Measurements from ENCODE around the gene ZNF519.
"Not testable (repeated sequence)": the region's sequence is repeated elsewhere in the genome, so short reads cannot be mapped to it uniquely, and the experiment has no call there.

The ZNF519 gene

DNA sequence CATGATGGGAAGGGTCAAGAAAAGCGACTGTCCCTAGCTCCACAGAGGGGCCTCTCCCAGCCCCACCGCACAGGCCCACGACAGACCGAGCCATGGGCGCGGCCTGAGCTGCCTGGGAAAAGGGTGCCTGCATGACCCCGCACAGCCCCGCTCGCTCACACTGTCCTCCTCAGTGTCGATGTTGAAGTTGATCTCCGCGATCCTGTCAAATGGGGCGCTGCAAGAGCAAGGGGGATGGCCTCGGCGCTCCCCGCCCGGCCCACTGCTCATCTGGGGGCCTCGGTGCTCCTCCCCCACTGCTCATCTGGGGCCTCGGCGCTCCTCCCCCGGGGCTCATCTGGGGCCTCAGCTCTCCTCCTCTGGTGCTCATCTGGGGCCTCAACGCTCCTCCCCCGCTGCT, 14.5 kb upstream of the ZNF519 start:
- DNase-seq = not testable (repeated sequence)

DNA sequence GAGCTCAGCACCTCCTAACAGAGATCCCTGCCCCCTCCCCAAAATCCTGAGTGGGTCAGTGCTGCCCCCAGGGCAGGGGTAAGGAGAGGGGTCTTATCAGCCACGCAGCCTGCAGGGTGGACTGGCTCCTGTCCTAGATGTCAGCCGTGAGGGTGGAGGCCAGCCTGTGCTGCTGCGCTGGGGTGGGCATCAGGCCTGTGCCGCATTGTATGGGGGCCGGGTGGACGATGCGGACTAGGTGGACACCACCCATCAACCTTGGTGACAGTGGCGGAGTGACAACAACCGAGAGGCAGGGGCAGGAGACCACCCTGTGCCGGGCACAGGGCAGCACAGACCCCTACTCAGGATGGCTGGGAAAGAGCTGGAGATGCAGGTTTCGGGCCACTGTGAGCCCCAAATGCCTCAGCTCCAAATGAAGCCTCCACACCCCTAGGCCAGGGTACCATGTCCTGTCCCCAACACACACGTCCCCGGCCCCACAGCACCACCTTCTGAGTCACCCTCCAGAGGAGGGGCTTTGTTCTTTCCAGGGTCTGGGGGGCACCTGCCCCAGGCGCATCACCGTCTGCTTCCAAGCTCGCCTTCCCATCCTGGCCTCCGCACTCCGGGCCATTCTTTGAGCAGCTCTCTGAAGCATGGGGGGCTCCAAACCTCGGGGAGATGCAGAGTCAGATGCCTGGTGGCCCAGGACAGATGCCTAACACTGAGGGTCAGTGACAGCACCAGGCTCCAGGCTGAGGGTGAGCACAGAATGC, 13.5 kb upstream of the ZNF519 start:
- not testable (repeated sequence) for DNase-seq

DNA sequence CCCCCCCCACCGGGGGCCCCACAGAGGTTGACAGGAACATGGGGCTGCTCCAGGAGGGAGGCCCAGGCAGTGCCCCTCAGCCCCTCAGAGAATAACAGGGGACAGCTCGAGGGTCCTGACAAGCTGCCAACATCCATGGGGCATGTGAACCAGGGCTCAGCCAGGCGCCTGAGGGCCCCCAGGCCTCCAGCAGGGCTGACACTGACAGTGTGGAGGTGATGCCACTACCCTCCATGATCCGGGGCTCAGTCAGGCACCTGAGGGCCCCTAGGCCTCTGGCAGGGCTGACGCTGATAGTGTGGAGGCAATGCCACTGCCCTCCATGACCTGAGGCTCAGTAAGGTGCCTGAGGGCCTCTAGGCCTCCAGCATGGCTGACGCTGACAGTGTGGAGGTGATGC, 12.8 kb upstream of the ZNF519 start:
- DNase-seq = not testable (repeated sequence)

DNA sequence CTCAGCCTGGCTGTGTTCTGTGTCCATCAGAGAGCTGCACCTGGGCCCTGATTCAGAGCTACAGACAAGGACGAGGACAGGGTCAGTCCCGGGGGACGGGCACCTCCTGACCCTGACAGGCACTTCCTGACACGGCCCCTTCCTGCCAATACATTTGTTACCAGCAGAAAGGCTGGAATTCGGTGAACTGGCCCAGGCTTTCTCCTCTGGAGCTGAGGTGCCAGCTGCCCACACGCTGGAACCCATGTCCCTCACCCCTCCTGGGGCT, 12.3 kb upstream of the ZNF519 start:
- DNase-seq = no peak

DNA sequence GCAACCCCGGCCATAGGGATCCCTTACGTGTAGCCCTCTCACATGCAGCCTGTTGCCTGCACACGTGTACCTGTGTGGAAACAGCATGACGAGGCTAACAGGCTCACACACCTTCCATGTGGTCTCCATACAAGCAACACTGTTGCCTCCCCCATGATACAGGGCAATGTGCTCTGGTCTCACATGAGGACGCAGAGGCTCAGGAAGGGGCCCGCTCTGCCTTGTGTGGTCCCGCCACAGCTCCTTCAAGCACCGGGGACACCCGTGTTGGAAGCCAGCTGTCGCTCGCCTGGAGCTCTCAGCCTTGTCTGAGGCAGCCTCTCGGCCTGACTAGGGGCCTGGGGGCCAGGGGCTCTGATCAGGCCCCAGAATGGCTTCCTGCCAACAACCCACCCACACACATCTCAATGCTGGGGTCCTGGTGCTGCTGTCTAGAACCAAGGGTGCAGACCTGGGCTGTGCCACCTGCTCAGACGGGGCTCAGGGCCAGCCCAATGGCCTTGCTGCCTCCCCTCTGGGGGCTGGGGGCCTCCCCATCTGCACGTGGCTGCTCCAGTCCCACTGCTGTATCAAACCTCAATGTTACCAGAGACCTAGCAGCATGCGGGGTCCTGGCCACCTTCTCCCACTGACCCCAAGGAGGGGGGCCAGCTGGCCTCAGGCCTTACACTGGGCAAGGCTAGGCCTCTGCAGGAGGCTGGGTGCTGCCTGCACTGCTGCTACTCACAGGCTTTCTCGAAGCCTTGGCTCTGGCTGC, 11.8 kb upstream of the ZNF519 start:
- DNase-seq = not testable (repeated sequence)

DNA sequence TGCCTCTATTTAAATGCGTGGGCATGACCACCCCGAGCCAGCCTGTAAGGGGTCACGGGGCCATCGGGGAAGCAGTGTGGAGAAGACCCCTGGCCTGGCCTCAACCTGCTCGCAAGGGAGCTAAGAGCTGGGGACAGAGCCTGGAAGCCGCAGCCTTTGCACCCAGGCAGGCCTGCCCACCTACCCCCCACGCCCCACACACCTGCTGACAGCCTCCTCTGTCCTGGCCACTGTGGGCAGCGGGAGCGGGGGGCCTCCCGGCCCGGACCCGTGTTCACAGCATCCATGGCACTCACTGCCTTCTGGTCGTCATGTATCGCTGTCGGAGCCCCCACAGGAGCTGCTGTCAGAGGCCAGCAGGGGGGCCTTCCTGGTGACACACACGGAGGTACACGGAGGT, 11.2 kb upstream of the ZNF519 start:
- DNase-seq = not testable (repeated sequence)

DNA sequence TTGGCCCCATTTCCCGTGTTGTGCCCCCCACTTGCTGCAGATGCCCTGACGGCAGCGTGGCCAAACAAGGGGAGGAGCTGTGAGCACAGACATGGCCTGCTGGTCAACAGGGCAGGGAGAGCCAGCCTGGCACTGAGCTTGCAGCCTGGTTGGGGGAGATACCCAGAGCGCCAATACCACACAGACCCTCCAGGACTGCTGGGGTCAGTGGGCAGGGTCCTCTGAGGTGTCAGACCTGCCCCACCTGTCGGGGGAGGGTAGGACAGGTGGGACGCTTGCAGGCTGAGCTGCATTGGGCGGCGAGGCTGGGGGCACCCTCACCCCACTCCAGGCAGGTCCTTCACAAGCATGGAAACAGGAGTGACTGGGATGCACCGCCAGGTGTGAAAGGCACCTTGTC, 9.9 kb upstream of the ZNF519 start:
- DNase-seq = not testable (repeated sequence)

DNA sequence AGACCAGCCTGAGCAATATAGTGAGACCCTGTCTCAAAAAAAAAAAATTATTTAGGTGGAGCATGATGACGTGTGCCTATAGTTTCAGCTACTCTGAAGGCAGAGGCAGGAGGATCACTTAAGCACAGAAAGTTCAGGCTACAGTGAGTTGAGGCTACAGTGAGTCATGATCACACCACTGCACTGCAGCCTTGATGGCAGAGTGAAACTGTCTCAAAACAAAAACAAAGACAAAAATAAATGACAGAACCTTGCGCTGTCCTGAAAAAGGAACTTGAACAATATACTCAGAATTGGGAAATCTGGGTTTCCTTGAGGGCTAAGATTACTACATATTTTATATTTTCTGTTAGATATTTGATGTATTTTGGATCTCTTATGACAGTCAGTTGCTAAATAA, 7.3 kb upstream of the ZNF519 start:
- not testable (repeated sequence) for DNase-seq

DNA sequence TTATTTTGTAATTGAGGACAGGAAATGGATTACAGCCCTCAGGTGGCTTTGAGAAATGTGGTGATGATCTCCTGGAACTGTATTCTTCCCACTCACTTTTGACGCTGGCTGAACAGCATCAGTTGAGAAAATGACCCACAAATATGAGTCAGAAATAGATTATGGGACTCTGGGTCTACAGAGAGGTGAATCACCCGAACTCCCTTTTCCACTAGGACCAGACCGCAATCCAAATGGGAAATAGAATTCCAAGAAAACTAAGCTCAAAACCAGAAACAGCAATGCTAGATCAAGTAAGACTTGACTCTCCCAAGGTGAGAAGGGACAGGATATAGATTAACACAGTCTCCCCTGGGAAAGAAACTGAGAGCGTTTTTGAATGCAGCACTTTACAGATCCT, 5.7 kb upstream of the ZNF519 start:
- not testable (repeated sequence) for DNase-seq

DNA sequence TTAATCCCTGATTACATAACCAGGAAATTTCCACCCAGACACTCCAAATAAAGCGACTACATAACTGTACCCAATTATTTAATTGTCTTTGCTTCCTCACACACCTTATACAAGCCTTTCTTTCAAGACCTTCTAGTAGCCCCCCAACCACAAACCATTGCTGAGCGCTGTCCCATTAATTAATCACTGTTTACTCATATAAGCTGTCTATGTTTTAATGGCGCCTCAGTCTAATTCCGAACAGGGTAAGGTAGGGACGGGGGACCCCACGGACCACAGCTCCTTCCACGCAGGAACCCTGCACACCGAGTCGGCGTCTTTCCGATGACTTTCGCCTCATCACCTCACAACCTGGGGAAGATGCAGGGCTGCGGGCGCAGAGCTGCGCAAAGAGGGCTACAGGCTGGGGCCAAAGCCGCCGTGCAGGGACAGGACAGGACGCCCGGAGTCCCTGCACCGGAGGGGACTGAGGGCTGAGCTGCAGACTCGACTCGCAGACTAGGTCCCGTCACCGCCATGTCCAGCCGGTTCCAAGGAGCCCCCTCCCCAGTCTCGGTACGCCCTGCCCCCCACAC, 452 bp downstream of the ZNF519 start:
- DNase-seq = not testable (repeated sequence)

DNA sequence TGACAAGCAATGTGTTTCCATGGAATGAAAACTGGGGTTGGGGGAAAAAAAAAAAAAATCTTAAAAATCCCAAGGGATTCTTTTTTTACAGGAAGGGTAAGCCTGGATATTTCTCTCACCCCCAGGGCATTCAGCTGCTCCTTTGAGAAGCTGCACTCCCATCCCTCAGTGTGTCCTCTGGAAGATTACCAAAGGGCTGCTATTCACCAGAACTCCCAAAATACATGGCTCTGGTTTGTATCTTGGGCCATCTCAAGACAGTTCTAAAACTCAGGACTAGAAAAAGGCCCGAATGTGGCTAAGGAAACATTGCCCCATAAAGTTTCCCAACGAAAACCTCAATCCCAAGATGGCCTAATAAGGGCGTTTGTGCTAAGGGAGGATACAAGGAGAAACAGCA, 1.4 kb downstream of the ZNF519 start:
- DNase-seq = not testable (repeated sequence)

DNA sequence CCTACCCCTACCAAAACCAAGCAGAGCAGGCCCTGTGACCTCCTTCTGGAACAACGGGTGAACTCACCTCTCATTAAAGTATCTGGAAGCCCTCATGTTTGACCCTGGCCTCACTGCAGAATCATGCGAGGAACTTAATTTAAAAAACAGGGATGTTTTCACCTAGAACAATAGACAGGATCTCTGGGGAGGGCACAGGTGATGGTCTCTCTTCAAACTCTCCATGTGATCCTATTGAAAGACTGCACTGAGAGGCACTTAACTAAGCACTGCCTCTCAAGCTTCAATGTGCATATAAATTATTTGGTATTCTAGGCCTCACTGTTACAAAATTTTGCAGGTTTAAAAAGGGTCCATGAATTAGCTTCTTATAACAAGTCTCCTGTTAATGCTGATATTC, 7.5 kb downstream of the ZNF519 start:
- no peak for DNase-seq

DNA sequence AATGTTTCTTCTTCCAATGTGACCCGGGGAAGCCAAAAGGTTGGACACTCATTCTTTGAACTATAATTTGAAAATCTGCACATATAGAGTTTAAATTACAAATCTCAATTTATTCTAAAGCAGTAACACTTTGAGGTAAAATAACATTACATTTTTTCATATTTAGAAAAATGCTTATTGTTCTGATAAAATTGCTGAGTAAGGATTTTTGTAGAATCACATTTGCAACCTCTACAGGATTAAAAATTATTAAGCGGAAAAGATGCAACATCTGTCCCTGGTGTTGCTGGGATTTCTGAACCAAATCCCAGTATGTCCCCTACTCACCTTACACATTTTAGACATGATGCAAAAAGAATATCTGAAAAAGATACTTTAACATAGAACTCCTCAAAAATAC, 10.1 kb downstream of the ZNF519 start:
- DNase-seq = no peak

DNA sequence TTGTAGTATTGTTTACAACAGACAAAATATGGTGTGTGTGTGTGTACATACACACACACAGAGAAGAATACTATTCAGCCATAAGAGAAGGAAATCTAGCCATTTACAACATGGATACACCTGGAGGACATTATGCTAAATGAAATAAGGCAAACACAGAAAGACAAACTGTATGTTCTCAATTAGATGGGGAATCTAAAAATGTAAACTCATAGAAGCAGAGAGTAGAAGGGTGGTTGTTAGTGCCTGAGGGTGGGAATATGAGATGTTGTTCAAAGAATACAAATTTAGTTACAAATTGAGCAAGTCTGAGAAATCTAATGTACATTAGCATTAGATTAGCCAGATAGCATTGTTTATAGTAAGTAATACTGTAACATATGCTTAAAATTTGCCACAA, 11.3 kb downstream of the ZNF519 start:
- no peak for DNase-seq

DNA sequence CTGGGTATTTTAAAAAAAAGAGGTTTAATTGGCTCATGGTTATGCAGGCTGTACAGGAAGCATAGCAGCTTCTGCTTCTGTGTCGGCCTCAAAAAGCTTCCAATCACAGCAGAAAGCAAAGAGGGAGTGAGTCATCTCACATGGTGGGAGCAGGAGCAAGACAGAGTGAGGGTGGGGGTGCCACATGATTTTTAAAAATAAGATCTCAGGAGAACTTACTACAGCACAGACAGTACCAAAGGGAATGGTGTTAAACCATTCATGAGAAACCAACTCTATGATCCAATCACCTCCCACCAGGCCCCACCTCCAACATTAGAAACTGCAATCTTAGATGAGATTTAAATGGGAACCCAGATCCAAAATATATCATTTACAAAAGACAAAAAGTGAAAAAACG, 14.6 kb downstream of the ZNF519 start:
- DNase-seq = no peak

DNA sequence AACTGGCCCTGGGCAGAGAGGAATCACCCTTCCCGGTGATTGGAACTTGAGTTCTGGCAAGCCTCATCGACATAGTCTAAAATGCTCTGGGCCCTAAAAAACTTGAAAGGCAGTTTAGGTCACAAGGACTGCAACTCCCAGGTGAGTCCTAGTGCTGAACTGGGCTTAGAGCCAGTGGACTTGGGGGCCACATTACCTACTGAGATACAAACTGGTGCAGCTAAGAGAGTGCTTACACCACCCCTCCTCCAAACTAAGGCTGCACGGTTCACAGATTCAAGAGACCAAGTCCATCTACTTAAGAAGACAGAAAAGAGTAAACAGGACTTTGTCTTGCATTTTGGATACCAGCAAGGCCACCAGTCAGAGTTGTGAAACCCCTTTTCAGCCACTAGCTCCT, 25.3 kb downstream of the ZNF519 start:
- no peak for DNase-seq

DNA sequence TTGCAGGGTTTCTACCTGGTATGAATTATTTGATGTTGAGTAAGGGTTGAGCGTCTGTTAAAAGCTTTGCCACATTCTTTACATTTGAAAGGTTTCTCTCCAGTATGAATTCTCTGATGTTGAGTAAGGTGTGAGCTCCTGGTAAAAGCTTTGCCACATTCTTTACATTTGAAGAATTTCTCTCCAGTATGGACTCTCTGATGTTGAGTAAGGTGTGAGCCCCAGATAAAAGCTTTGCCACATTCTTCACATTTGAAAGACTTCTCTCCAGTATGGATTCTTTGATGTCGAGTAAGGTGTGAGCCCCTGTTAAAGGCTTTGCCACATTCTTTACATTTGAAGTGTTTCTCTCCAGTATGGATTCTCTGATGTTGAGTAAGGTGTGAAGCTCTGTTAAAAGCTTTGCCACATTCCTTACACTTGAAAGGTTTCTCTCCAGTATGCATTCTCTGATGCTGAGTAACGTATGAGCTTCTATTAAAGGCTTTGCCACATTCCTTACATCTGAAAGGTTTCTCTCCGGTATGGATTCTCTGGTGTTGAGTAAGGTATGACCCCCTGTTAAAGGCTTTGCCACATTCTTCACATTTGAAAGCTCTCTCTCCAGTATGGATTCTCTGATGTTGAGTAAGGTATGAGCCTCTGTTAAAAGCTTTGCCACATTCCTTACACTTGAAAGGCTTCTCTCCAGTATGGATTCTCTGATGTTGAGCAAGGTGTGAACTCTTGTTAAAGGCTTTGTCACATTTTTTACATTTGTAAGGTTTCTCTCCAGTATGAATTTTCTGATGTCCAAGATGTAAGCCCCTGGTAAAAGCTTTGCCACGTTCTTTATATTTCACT, 27.1 kb downstream of the ZNF519 start:
- no peak for DNase-seq

DNA sequence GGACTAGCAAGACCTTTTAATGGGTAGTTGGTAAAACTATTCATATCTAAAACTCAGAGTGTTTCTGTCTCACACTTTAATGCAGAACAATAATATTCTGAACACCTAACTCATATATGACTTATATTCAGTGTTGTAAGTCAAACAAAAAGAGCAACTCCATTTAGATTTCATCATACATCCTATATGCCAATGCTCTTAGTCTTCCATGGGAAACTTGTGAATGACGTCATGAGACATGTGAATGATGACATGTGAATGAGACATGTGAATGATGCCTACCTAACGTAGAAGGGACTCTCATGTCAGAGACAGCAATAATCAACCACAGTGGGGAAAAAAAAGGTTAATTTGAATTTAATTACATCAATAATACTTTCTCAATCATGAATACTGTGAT, 28.0 kb downstream of the ZNF519 start:
- DNase-seq = no peak

DNA sequence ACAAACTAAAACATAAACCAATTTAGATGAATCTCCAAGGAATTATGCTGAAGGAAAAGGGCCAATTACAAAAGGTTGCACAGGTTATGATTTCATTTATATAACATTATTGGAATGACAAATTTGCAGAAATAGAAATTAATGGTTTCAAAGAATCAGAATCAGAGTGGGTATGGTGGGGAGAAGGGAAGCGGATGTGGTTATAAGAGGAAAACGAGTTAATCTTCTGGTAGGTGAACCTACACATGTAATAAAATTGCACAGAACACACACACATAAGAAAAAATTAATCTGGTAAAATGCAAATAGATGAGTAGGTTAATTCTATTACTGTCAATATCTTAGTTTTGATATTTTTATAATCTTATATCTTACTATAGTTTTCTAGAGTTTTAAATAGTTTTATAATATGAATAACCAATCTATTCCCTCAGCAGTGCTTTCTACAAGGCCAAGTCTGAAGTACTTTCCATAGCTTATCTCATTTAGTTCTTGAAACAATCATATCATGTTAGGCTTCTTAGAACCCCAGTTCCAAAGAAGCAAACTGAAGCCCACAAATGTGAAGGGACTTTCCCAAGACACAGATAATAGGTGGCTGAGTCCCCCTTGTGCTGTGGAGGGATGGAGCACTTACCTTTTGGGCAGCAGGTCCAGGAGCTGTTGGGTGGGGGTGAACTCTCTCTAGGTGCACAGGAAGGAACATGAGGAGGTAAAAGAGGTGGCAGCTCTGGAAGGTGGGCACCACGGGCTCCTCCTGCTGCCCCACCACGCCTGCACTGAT, 31.5 kb downstream of the ZNF519 start:
- no peak for DNase-seq

DNA sequence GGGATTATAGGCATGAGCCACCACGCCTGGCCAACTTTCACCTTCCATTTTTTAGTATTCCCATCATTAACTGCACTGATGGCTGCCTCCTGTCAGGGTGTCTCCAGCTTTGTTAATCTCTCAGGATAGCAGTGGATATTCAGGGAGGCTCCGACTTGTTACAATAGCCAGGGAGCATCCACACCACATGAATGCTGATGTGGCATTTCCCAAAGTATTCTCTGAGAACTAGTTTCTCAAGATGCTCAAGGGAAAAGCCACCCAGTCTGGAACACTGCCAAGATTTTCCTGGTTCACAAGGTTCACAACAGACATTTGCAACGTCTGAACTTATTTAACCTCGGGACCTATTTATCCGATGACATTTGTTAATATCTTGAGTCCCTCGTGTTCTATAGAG, 33.8 kb downstream of the ZNF519 start:
- DNase-seq = no peak

DNA sequence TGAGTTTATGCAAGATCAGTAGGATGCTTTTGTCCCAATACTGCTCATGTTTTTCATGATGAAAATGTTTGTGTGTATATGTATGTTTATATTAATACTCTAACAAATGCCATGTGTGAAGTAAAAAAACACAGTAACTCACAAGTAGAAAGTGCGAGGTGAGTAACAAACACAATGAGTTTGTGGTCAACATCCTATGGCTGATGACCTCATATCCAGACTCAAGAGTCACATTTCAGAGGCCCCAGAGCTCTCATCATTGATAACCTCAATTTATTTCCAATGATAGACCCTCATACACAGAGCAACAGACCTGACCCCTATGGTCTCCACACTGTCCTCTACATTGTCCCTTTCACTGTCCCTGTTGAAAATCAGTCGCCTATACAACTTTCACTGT, 34.5 kb downstream of the ZNF519 start:
- no peak for DNase-seq

DNA sequence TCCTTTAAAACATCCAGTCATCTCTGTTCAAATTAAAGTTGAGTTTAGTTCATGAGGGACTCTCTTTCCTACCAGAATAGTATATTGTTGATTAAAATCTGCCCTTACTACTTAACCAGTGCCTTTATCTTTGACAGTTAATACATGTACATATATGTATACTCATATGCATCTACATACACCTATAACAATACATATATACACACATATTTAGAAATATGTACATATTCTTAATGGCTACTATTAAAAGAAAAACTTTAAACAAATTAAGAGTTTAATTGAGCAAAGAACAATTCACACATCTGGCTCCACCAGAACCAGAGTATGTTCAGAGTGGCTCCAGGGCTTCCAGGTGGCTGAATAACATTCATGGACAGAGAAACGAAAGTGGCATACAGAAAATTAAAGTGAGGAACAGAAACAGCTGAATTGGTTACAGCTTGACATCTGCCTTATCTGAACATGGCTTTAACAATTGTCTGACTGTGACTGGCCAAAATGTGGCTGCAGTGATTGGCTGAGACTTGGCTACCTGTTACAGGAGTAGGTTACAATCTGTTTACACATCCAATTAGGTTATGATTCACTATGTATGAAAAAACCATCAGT, 38.8 kb downstream of the ZNF519 start:
- no peak for DNase-seq
